C4-2B (cell line): ENCODE results near the gene BBC3.

Experiments used
- ZFX ChIP-seq: fragments of 450-650 bp; IDR thresholded peaks from 2 replicates; pipeline ENCODE4 v1.6.1; 2017
- TF ChIP-seq, protein P1 (sequence below): fragments of 450-650 bp; conservative IDR thresholded peaks from 2 replicates; pipeline ENCODE4 v1.5.1; 2017; ENCODE audit warnings: mild to moderate bottlenecking

DNA sequence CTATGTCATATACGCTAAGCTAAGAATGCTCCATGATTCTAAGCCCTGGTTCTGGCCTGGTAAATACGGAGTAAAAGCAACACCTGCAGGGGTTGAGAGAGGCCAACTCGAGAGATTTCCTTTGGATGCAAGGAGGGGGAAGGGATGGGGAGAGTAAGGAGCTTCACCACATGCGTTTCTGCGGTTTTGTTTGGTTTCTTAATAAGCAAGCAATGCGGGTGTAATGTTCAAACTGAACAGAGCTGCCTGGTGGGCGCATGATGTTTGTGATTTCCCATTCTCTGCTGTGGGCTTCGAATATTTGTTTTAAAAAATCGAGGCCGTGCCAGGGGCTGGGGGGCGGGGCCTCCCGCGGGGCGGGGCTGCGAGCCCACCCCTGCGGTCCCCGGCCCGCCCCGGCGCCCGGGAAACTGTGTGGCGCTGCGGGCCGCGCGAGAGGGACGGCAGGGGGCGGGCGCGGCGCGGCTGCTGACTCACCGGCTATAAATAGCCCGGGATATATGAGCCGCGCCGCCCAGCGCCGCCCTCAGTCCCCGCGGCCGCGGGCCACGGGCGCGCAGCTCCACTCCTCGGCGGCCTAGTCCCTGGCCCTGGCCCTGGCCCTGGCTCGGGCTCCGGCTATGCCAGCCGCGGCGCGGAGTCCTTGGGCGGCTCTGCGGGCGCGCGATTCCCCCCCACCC lies 5.1 kb downstream of the BBC3 start:
- TF ChIP-seq, protein P1, sequence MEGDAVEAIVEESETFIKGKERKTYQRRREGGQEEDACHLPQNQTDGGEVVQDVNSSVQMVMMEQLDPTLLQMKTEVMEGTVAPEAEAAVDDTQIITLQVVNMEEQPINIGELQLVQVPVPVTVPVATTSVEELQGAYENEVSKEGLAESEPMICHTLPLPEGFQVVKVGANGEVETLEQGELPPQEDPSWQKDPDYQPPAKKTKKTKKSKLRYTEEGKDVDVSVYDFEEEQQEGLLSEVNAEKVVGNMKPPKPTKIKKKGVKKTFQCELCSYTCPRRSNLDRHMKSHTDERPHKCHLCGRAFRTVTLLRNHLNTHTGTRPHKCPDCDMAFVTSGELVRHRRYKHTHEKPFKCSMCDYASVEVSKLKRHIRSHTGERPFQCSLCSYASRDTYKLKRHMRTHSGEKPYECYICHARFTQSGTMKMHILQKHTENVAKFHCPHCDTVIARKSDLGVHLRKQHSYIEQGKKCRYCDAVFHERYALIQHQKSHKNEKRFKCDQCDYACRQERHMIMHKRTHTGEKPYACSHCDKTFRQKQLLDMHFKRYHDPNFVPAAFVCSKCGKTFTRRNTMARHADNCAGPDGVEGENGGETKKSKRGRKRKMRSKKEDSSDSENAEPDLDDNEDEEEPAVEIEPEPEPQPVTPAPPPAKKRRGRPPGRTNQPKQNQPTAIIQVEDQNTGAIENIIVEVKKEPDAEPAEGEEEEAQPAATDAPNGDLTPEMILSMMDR, result peak; percentile 33; the same call in 1 of the 2 replicates
- peak; percentile 56; the same call in 1 of the 2 replicates for TF ChIP-seq ZFX
